HEK293T (cell line): ENCODE measurements around the gene TMEM238L.

Source experiments
- CTCF ChIA-PET: fragments of 350-600 bp; formaldehyde crosslinking; extraction: SDS; loops from one replicate; lab custom pipeline; 2021; ENCODE audit warnings: antibody characterized with exemption, inconsistent platforms; lab: Yijun Ruan, JAX
- POLR2A ChIA-PET: fragments of 350-600 bp; formaldehyde crosslinking; extraction: SDS; loops from one replicate; lab custom pipeline; 2020; ENCODE audit warnings: antibody characterized with exemption, inconsistent platforms; lab: Yijun Ruan, JAX
- DNase-seq: peaks from one replicate; pipeline ENCODE4 v3.0.0; 2012; ENCODE audit warnings: mixed read lengths; ENCODE audit errors: extremely low spot score
- ARNT ChIP-seq: fragments of 450-650 bp; IDR thresholded peaks from 2 replicates; pipeline ENCODE4 v1.6.1; 2017; ENCODE audit warnings: mild to moderate bottlenecking
- BHLHE40 ChIP-seq: fragments of 450-650 bp; IDR thresholded peaks from 2 replicates; pipeline ENCODE4 v1.6.1; 2016; ENCODE audit warnings: mild to moderate bottlenecking, moderate library complexity, borderline replicate concordance
- CTBP1 ChIP-seq: fragments of 450-650 bp; IDR thresholded peaks from 2 replicates; pipeline ENCODE4 v1.6.1; 2016; ENCODE audit warnings: borderline replicate concordance
- ELF4 ChIP-seq: fragments of 450-650 bp; IDR thresholded peaks from 2 replicates; pipeline ENCODE4 v1.6.1; 2017; ENCODE audit warnings: antibody characterized with exemption
- FOXA1 ChIP-seq: fragments of 450-650 bp; IDR thresholded peaks from 2 replicates; pipeline ENCODE4 v1.6.1; 2016; ENCODE audit warnings: mild to moderate bottlenecking
- FOXK2 ChIP-seq: fragments of 450-650 bp; IDR thresholded peaks from 2 replicates; pipeline ENCODE4 v1.6.1; 2016; ENCODE audit warnings: mild to moderate bottlenecking
- FOXM1 ChIP-seq: fragments of 450-650 bp; IDR thresholded peaks from 2 replicates; pipeline ENCODE4 v1.6.1; 2017; ENCODE audit warnings: mild to moderate bottlenecking, borderline replicate concordance
- HDGF ChIP-seq: fragments of 450-650 bp; IDR thresholded peaks from 2 replicates; pipeline ENCODE4 v1.6.1; 2017; ENCODE audit warnings: antibody characterized with exemption, borderline replicate concordance
- L3MBTL2 ChIP-seq: fragments of 450-650 bp; conservative IDR thresholded peaks from 2 replicates; pipeline ENCODE4 v1.6.1; 2016; ENCODE audit warnings: mild to moderate bottlenecking
- LEF1 ChIP-seq: fragments of 450-650 bp; IDR thresholded peaks from 2 replicates; pipeline ENCODE4 v1.6.1; 2017; ENCODE audit warnings: mild to moderate bottlenecking, borderline replicate concordance
- NFRKB ChIP-seq: fragments of 450-650 bp; IDR thresholded peaks from 2 replicates; pipeline ENCODE4 v1.6.1; 2016; ENCODE audit warnings: mild to moderate bottlenecking, moderate library complexity
- PKNOX1 ChIP-seq: fragments of 450-650 bp; IDR thresholded peaks from 2 replicates; pipeline ENCODE4 v1.6.1; 2016
- SP1 ChIP-seq: fragments of 450-650 bp; IDR thresholded peaks from 2 replicates; pipeline ENCODE4 v1.6.1; 2017
- SUZ12 ChIP-seq: fragments of 450-650 bp; IDR thresholded peaks from 2 replicates; pipeline ENCODE4 v1.6.1; 2016; ENCODE audit warnings: mild to moderate bottlenecking
- TARDBP ChIP-seq: fragments of 450-650 bp; IDR thresholded peaks from 2 replicates; pipeline ENCODE4 v1.6.1; 2016
- ZNF384 ChIP-seq: fragments of 450-650 bp; IDR thresholded peaks from 2 replicates; pipeline ENCODE4 v1.6.1; 2016

TMEM238L gene

GRCh38 chr17:10771148-10771547 is 32.8 kb downstream of the TMEM238L start:
- POLR2A ChIA-PET: no interaction called here
- CTCF ChIA-PET: no interaction called here

GRCh38 chr17:10769840-10770239 is 34.1 kb downstream of the TMEM238L start:
- TF ChIP-seq SUZ12: no peak
- no peak for TF ChIP-seq ZNF384
- no peak for DNase-seq
- CTCF ChIA-PET: interaction anchor here (1.2 kb wide), 1 partner anchor 27 kb away, joined by 3 read pairs; no protein-coding TSS in a partner anchor
- POLR2A ChIA-PET: no interaction called here

More at GRCh38 chr17:10771148-10771547, 32.8 kb downstream of the TMEM238L start:
- TF ChIP-seq FOXK2: no peak
- no peak for TF ChIP-seq L3MBTL2
- TF ChIP-seq SUZ12: no peak
- no peak for TF ChIP-seq CTBP1
- no peak for TF ChIP-seq FOXA1
- TF ChIP-seq ARNT: no peak
- no peak for TF ChIP-seq HDGF
- no peak for TF ChIP-seq SP1
- no peak for DNase-seq

- CTCF ChIA-PET: no interaction called here
- DNase-seq: no peak
- POLR2A ChIA-PET: no interaction called here
- TF ChIP-seq ELF4 (no peak), PKNOX1 (no peak), FOXM1 (no peak), ZNF384 (no peak), CTBP1 (no peak)
Observed at GRCh38 chr17:10768750-10769251, 35.1 kb downstream of the TMEM238L start.

DNA sequence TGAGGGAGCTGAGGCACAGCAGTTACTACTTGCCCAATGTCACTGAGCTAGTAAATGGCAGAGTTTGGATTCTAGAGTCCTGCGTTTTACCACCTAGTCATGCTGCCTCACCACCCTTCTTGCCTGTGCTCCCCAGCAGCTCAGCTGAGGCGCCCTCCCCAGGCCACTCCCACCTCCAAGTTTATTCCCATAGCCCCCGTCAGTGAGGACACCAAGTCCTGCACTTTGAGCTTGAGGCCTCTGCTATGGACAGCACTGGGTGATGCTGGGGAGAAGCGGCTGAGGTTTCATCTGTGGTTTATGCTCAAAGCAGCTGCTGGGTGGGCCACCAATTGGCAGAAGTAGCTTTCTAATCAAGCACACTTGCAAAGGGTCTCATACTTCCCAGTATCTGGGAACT is 36.7 kb downstream of the TMEM238L start:
- TF ChIP-seq CTBP1 (no peak), LEF1 (no peak), FOXA1 (no peak), HDGF (no peak)
- ChIA-PET POLR2A (no interaction called here), CTCF (interaction anchor here (0.9 kb wide), 1 partner anchor 31 kb away, joined by 3 read pairs; no protein-coding TSS in a partner anchor)
- no peak for DNase-seq

DNA sequence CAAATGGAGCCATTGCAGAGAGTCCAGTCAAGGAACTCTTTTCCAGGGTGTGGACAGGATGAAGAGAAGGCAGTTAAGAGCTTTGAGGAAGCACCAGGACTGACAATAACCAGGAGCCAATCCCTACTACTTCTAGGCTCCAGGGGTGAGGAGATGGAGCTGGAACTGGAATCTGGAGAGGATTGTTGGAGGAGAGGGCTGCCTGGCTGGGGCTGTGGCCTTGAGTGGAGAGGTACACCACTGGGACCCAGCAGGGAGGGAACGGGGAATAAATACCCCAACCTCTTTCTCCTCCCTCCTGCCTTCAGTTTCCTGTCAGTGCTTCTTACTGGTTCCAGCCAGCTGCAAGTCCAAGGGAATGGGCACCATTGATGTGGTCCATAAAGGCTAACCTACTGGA is 41.9 kb downstream of the TMEM238L start:
- TF ChIP-seq L3MBTL2 (no peak), FOXK2 (no peak), ELF4 (no peak), SUZ12 (no peak), FOXM1 (no peak), FOXA1 (no peak)
- POLR2A ChIA-PET: no interaction called here
- no peak for DNase-seq
- CTCF ChIA-PET: no interaction called here

DNA sequence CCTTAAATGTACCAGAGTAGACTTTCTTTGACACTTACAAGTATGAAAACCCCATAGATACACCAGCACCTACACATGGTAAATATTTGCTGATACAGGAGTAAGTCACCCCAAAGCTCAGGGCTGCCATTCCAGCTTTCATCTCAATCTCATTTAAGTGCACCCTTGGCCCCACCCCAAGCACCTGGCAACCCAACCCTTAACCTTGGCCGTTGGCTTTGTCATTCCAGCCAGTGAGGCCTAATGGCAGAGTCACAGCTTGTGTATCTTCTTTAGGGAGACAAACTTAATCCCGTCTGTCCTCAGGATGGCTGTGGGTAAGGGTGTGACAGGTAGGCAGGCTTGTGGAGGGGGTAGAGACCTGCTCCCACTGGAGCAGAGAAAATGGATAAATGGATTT is 42.6 kb downstream of the TMEM238L start:
- no peak for DNase-seq
- ChIA-PET CTCF (no interaction called here), POLR2A (no interaction called here)
- TF ChIP-seq FOXK2: no peak
- TF ChIP-seq HDGF: no peak
- no peak for TF ChIP-seq L3MBTL2
- TF ChIP-seq FOXA1: no peak
- no peak for TF ChIP-seq ZNF384
- TF ChIP-seq LEF1: no peak
- no peak for TF ChIP-seq ARNT
- TF ChIP-seq NFRKB: no peak
- no peak for TF ChIP-seq BHLHE40
- TF ChIP-seq CTBP1: no peak
- TF ChIP-seq SP1: no peak
- TF ChIP-seq PKNOX1: no peak
- TF ChIP-seq ELF4: no peak
- no peak for TF ChIP-seq FOXM1
- no peak for TF ChIP-seq SUZ12
- no peak for TF ChIP-seq TARDBP

GRCh38 chr17:10758062-10758461 is 45.8 kb downstream of the TMEM238L start:
- ChIA-PET CTCF (no interaction called here), POLR2A (no interaction called here)
- no peak for TF ChIP-seq HDGF
- no peak for TF ChIP-seq PKNOX1
- no peak for TF ChIP-seq BHLHE40
- TF ChIP-seq FOXK2: no peak
- no peak for TF ChIP-seq TARDBP
- TF ChIP-seq NFRKB: no peak
- TF ChIP-seq CTBP1: no peak
- no peak for TF ChIP-seq ARNT
- no peak for TF ChIP-seq ELF4
- no peak for TF ChIP-seq FOXA1
- no peak for TF ChIP-seq FOXM1
- no peak for TF ChIP-seq LEF1
- TF ChIP-seq SP1: no peak
- DNase-seq: no peak
